A172 (cell line): Measurements from ENCODE around the gene PIGP. TPM values are rescaled to one million over a fixed set of nuclear protein-coding genes. Genes with fewer than 3 reads are reported as not detected.
"Not testable (repeated sequence)": the region's sequence is repeated elsewhere in the genome, so short reads cannot be mapped to it uniquely, and the experiment has no call there.

Source experiments
- DNase-seq: peaks from one replicate; pipeline ENCODE4 v3.0.0-alpha.2; 2015; ENCODE audit warnings: low spot score
- total RNA-seq: library from RNA; depleted of rRNA; stranded (reverse); fragments of >200 nt; shearing (Covaris generic); gene quantifications from 2 replicates; pipeline ENCODE4 v1.2.3, GENCODE V29; 2014; rRNA removed

Gene PIGP
- total RNA-seq = 22.3 and 28.6 TPM in 2 replicates

DNA sequence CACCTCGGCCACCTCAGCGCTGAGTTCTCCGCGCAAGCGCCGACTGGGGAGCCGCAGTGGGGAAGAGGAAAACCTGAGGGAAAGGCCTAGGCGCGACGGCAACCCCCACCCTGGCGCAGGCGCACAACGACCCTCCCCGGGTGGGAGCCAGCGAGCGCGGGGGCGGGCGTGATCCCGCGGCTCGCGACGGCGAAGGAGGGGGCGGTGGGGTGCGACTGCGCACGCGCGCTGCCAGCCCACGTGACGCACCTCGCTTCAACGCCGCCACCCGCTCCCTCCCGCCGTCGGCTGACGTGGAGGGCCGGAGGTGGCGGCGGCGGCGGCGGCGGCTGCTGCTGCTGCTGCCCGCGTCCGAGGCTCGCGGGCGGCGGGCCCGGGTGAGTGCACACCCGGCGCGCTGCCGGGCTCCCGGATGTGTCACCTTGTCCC, at the start of gene PIGP, which contains the start of gene TTC3:
TSS of gene PIGP (minus strand) at position 84 of the 429 bp plus-strand sequence. CDS start 556 bp downstream, outside the sequence.
TSS of gene TTC3 (plus strand) at position 267 of the 429 bp plus-strand sequence. CDS start 14,004 bp downstream, outside the sequence.
- DNase-seq = peak; percentile 92

DNA sequence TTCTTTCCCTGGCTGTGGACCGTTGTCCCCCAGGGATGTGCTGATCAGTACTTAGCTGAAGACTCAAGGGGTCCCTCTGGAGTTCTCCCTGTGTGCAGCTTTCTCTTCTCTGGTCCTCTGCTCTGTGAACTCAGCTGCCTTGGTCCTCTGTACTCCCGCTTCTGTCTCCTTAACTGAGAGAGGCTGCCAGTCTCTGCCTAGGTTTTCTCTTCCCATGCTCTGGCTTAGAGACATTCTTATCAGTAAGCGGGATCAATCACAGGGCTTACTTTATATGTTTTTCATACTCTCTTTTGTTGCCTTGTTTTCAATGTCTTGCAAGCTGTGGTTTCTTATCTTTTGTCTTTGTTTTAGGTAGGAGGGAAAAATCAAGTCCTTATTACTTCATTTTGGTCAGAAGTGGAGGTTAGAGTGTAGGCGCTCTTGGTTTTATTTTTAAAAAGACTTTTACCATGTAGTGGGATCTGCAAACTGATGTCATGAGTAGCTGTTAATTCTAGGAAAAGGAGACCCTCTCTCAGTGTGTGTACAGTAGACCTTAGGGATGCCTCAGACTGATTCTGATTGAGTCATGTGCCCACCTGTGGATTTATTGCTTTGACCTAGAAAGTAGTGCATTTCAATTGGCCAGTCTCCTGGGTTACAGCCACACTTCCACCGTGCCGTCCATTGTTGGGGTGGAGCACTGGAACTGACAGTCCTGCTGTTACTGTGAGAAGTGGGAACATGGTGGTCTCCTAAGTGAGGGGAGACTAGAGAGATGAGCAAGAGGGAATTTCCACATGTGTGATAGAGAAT, 46.7 kb upstream of the PIGP start:
- DNase-seq = no peak

DNA sequence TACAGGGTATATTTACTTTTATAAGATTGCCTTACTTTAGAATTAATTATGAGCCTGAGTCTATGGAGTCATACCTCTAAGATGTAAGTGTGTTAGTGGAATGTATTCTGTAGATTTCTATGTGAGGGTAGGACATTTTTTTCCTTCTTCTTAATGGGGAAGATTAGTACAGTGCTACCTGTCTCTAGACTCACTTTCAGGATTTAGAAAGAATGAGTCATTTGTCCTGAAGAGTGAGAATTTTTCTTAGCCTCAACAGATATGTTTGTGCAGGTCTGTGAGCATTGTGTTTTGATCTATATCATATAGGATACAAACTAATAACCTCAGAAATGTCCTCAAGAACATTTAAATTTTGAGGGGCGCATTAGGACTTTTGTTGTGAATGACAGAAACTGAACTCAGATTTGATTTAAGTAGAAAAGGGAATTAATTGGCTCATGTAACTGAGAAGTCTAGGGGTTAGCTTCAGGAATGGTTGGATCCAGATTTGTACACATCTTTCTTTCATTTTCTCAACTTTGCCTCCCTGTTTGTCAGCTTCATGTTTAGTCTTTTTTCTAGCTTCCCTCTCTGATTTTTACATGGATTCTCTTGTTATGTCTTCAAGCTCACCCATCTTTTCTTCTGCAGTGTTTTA, 45.4 kb upstream of the PIGP start:
- no peak for DNase-seq

DNA sequence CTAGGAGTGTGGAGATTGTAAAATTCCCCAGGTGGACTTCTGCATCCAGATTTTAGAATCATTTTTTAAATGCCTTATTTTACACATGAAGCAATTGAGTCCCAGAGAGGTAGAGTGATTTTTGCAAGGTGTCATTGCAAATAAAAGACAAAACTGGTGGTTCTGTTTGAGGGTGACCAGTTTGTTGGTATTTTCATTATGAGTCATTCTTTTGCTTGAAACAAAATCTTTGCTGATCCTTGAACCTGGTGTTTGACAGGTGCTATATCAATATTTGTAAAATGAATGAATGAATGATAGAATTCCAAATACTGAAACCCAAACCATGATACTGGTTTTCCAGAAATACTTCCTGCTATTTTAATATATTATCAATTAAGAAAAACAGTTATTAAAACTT, 44.3 kb upstream of the PIGP start:
- DNase-seq = no peak

DNA sequence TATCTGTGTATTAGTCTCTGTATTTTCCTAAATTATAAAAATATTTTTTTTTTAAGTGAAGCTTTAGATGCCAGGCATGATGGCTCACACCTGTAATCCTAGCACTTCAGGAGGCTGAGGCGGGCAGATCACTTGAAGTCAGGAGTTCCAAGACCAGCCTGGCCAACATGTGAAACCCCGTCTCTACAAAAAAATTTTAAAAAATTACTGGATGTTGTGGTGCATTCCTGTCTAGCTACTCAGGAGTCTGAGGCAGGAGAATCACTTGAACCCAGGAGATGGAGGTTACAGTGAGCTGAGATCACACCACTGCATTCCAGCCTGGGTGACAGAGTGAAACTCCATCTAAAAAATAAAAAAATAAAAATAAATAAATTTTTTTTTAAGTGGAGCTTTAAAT, 43.6 kb upstream of the PIGP start:
- DNase-seq = not testable (repeated sequence)

DNA sequence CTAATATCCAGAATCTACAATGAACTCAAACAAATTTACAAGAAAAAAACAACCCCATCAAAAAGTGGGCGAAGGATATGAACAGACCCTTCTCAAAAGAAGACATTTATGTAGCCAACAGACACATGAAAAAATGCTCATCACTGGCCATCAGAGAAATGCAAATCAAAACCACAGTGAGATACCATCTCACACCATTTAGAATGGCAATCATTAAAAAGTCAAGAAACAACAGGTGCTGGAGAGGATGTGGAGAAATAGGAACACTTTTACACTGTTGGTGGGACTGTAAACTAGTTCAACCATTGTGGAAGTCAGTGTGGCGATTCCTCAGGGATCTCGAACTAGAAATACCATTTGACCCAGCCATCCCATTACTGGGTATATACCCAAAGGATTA, 41.4 kb upstream of the PIGP start:
- DNase-seq = not testable (repeated sequence)

DNA sequence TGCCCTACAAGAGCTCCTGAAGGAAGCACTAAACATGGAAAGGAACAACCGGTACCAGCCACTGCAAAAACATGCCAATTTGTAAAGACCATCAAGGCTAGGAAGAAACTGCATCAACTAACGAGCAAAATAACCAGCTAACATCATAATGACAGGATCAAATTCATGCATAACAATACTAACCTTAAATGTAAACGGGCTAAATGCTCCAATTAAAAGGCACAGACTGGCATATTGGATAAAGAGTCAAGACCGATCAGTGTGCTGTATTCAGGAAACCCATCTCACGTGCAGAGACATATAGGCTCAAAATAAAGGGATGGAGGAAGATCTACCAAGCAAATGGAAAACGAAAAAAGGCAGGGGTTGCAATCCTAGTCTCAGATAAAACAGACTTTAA, 38.2 kb upstream of the PIGP start:
- DNase-seq = not testable (repeated sequence)

DNA sequence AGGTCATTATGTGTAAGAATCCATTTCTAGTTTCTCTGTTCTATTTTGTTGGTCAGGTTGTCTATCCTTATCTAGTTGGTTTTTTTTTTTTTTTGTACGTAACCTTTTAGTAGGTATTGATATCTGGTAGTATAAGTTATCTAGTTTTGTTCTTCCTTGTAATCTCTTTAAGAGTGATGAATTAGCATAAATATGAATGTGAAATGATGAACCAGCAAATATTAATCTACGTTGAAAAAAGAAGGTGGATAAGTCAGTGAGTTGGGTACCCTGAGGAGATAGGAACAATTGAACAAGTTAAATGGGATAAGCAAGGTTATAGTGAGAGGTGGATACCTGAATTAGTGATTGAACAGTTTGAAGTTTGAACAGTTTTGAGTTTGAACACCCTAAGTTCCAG, 34.1 kb upstream of the PIGP start:
- no peak for DNase-seq

DNA sequence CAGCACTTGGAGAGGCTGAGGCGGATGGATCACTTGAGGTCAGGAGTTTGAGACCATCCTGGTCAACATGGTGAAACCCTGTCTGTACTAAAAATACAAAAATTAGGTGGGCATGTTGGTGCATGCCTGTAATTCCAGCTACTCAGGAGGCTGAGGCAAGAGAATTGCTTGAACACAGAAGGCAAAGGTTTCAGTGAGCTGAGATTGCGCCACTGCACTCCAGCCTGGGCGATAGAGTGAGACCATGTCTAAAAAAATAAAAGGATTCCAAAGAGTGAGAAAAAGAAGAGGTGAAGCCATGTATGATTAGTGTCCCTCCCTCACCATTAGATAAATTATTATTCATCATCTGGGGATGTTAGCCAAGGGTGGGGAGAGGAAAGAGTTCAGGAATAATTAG, 29.9 kb upstream of the PIGP start:
- DNase-seq = not testable (repeated sequence)

DNA sequence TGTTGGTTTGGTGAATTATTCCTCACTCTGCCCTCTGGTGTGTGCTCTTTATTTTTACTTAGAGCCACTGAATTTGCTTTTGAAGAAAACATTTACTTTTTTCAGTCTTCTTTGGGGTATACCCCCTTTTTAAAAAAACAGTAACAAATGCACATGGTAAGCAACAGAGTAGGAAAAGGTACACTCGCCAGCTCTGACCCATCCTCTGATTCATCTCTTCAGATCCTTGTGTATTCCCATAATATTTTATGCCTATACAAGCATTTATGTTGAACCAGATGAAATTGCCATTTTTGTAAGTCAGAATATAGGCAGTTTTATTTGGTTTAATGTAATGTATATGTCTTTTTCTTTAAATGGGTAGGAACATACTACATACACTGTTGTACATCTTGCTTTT, 28.5 kb upstream of the PIGP start:
- no peak for DNase-seq

DNA sequence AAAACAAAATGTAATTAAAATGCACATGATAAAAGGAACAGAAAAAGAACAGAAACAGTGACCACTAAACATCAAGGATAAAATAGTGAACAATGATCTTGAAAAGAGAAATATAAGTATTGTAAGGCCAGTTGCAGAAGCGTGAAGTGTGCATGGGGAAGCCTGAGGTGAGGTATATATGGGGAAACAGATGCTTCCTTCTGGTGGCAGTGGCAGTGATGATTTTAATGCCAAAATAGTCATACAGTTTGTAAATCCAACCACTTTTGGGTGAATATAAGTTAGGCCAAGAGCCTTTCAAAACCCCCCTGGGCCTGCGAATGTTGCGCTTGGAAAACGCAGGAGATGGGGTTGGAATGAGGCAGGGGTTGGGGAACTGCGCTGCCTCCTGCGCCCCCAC, 27.4 kb upstream of the PIGP start:
- DNase-seq = no peak

DNA sequence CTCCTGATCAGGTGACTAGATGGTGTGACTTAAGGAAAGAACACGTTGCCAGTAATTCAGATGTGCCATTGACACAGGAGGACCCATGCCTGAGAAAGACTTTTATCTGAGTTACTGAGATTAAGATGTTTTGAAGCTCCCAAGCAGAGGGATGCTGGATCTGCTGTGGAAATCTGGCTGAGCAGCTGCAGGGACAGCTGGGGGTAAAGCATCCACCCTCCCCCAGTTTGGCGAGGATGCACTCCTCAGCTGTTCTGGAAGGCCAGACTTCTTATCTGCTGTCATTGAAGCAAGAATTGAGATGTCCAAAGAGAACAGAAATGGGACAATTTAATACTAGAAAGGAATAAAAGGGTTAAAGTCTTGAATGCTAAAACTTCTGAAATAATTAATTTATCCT, 25.9 kb upstream of the PIGP start:
- no peak for DNase-seq

DNA sequence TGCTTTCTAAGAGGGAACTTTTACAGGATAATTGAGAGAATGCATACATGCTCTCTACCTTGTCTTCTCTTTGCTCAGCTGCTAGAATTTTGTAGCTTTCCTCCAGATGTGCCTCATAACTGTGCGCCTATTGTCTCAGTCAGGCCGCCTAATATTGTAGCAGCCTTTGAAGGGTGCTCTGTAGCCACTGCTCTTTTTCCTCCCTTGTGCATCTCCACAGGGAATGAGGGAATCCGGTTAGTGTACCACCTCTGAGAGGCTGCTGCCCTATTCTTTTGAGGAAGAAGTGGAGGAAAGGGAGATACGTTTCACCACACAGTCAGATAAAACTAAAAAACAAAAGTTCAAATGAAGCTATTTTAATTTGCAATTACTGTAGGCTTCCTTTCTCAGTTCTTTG, 22.9 kb upstream of the PIGP start:
- no peak for DNase-seq

DNA sequence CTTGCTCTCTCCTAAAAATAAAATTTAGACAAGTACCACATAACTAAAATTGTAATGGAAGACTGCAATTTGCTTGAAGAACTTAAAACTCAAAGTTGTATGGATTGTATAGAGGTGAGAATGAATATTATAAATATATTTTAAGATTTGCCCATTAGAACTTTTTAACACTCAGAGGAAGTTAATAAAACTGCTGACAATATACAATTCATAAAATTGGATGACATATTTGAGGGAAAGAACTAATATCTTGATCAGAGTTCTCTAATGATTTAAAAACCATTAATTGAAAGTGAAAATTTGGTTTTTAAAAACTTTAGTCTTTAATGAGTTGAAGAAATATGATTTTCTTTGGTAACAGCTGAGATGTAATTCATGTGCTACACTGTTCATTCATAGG, 21.1 kb upstream of the PIGP start:
- no peak for DNase-seq

DNA sequence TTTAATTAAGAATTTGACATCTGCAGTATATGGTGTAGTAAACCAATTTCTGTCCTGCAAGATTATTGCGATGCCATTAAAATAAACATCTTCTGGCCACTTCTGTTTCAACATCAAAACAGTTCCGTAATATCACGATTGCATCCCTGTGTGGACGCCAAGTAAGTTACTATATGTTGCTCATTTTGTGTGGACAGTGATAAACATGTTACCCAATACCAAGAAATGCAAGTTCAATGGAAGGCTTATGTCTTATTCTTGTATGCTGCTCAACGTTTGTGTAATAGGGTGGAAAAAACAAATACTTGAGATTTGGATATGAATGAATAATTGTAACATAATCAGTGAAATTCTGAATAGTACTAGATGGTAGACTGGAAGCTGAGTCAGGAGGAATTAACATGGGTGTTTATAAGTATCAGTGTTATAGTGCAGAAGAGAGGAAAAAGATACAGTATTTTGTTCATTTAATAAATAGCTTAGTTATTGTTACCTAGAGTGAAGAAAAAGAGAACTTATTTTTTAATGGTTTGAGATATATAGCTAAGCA, 15.4 kb upstream of the PIGP start:
- no peak for DNase-seq

DNA sequence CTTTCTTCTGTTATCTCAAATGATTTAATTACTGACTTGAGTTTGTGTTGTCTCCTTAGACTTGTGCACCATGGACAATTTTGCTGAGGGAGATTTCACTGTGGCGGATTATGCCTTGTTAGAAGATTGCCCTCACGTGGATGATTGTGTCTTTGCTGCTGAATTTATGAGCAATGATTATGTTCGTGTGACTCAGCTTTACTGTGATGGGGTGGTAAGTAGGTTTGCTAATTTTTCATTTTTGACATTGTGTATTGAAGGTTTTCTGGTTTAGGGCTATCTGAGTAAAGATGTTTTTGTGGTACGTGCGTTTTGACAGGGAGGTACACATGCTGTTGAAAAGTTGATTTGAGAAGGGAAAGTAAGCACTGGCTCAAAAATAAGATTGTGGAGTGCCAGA, 14.3 kb upstream of the PIGP start:
- DNase-seq = peak; percentile 81

DNA sequence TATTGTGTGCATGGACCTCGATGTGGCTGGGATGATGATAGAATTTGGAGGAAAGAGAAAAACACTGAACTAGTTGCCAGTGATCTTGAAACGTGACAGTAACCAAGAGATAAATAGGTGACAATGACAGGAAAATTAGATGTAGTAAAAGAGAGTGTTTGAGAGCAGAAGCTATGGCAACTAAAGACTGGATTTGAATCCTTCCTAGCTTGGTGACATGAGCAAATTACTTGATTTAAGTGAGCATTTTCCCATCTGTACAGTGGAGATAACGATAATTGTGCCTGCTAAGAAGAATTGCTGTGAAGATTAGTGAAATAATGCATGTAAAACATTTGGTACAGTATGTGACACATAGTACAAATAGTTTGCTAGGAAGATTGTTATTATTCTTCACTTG, 12.9 kb upstream of the PIGP start:
- DNase-seq = no peak

DNA sequence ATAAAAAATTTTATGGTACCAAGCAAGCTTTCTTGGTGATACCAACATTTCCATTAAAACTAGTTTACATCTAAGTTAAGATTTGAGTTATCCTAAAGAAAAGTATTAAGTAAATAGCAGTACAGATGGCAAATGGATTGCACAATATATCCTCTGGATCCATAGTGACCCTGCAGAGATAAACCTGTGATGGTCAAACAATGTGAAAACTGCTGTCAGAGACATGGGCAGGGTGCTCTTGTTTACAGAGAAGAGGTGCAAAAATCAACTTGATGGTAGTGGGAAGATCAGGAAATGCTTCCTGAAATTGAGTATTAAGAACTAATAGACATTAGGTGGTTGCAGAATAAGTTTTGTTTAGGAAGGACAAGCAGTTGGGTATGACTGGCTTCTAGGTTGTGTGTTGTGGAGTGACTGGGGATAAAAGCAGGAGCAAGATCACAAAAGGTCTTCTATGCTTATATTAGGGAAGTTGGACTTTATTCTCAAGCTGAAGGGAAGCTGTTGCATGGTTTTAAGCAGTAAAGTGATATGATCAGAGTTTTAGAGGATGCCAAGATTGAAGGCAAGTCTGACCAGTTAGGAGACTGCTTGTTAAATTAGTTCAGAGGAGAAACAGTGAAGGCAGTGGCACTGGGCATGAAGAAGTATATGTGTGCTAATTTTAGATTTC, 10.1 kb upstream of the PIGP start:
- DNase-seq = no peak

DNA sequence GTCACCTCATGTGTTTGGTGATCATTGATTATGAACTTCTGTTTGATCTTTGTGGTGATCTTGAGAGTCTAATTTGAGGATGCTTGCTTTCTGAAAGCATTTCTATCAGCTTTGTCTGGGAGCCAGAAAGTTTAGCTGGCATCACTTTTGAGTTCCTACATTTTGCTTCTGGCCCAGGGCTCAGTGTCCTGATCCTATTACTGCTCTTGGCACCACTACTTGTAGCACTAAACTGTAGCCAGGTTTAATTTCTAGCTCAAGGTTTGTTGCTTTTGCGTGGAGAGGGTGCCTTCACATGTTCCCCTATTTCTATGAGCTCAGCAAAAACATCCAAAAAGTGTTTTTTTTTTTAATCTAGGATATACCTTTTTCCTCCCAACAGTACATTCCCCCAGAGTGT, 9.5 kb upstream of the PIGP start:
- DNase-seq = no peak

DNA sequence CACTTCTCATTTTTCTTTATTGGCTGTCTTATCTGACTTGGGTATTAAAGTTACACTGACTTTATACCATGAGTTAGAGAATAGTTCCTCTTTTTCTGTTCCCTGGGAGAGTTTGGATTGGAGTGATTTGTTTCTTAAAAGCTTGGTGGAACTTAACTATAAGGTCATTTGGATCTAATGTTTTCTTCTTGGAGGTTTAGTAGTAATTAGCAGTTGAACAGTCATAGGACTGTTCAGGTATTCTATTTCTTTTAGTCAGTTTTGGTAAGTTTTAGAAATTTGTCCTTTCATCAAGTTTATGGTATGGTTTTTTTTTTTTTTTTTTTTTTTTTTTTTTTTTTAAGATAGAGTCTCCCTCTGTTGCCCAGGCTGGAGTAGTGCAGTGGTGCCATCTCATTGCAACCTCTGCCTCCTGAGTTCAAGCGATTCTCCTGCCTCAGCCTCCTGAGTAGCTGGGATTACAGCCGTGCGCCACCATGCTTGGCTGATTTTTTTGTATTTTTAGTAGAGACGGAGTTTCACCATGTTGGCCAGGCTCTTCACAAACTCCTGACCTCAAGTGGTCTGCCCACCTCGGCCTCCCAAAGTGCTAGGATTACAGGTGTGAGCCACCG, 6.4 kb upstream of the PIGP start:
- DNase-seq = no peak

DNA sequence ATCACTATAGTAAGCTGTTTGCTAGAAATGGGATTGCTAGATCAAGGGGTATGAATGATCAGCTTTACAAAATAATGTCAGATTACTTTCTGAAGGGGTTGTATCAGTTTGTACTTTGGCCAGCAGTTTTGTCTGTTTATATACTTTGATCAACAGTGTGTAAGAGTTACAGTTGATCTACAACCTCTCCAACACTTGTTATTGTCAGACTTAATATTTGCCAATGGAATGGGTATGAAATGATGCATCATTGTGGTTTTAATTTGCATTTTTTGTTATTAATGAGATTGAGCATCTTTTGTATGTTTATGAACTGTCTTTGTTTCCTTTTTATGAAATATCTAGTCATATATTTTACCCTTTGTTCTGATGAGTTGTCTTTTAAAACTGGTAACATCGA, 4.5 kb upstream of the PIGP start:
- no peak for DNase-seq
